Right cardiac atrium (tissue), 5 donors: ENCODE results near the gene VMA21. TPM values are rescaled to one million over a fixed set of nuclear protein-coding genes. Genes with fewer than 3 reads are reported as not detected.

Experiments
- polyA plus RNA-seq: library from polyadenylated mRNA; stranded (reverse); fragments of 200-250 nt; gene quantifications from one replicate; pipeline ENCODE4 v1.2.3, GENCODE V29; 2013
- total RNA-seq, 4 donors: library from RNA; stranded (reverse); fragmentation: NEBNext Ultra II Directional; extraction: Animal tissue kit (Norgen Biotek cat#: 25700); gene quantifications; one replicate each; pipeline ENCODE4 v1.2.1, GENCODE V29; 2021
- donor health status: healthy with polysubstance abuse.
- donor health status: DM: no; HTN: yes; CAD: no.
- donor health status: DM: no; HTN: no; CAD: no.
- donor health status: DM: no; HTN: yes; CAD: no; lungs with severe emphysema.
- donor health status: DM: yes; HTN: yes; CAD: no.

VMA21 gene
- total and polyA plus RNA-seq, 5 donors, result 9.9 to 24.8 (median 23.1) TPM

Other genes starting within 250 kb of the VMA21 start
- not detected for gene GPR50, start 220.6 kb upstream of the VMA21 start, total RNA-seq
- gene GPR50, start 220.6 kb upstream of the VMA21 start, polyA plus RNA-seq, result not detected
- not detected for gene PASD1, start 166.5 kb downstream of the VMA21 start, total RNA-seq
- gene PASD1, start 166.5 kb downstream of the VMA21 start, polyA plus RNA-seq, result not detected